Coronary artery (tissue), 2 donors: ENCODE data around the gene C15orf40.

ENCODE experiments used
- DNase-seq: peaks from one replicate; pipeline ENCODE4 v3.0.0-alpha.2; 2017; ENCODE audit warnings: low spot score
- H3K27ac ChIP-seq, 2 donors: fragments of 200-600 bp; sonication (generic); one replicate each; pipeline ENCODE4 v1.5.1; 2016 to 2019
- H3K4me3 ChIP-seq: fragments of 200-600 bp; sonication (generic); 2 replicates; pipeline ENCODE4 v1.5.1; 2016; ENCODE audit warnings: mild to moderate bottlenecking, moderate library complexity
- CTCF ChIP-seq: fragments of 200-600 bp; sonication (generic); IDR thresholded peaks from one replicate; pipeline ENCODE4 v1.5.1; 2019; ENCODE audit warnings: antibody characterized with exemption

C15orf40 gene

GRCh38 chr15:82968066-82968465, 43.4 kb downstream of the C15orf40 start:
- Histone ChIP-seq H3K4me3 (no peak overlapping the region), H3K27ac (no peak overlapping the region)
- TF ChIP-seq CTCF, result no peak
- DNase-seq, result no peak

GRCh38 chr15:82966671-82967071, 44.8 kb downstream of the C15orf40 start:
- no peak overlapping the region for H3K4me3 ChIP-seq
- no peak overlapping the region for H3K27ac ChIP-seq
- DNase-seq, result no peak
- no peak for TF ChIP-seq CTCF

DNA sequence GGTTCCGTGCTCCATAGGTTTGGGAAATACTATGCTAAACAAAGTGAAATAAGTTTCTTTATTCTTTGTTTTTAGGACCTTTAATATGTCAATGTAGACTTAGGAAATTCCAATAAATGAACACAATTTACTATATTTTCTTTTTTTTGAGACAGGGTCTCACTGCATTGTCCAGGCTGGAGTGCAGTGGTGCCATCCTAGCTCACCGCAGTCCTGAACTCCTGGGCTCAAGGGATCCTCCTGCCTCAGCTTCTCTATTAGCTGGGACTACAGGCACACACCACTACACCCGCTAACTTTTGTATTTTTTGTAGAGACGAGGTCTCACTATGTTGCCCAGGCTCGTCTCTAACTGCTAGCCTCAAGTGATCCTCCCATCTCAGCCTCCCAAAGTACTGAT, 46.5 kb downstream of the C15orf40 start:
- TF ChIP-seq CTCF, result no peak
- no peak overlapping the region for H3K27ac ChIP-seq
- H3K4me3 ChIP-seq, result no peak overlapping the region
- no peak for DNase-seq

- TF ChIP-seq CTCF, result no peak
- DNase-seq, result no peak
- Histone ChIP-seq H3K27ac (no peak overlapping the region), H3K4me3 (no peak overlapping the region)
Measured at GRCh38 chr15:82963471-82964341, 47.7 kb downstream of the C15orf40 start.

DNA sequence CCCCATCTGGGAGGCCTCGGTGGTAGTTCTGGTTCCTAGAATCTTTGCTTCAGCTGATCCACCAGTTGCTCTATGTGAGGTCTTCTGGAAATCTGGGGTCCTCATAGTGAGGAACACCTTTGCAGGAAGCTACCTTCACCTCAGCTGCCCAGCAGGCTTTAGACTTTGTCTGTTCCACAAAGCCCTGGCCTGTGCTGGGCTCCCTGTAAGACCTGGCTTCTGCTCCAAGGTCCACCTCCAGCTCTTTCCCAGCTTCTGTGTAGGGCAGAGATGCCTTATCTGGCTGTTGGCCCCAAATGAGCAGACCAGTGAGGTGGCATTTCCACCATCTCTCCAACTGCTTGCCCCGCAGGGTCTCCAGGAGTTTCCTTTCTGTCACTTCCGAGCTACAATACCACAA, 50.7 kb downstream of the C15orf40 start:
- no peak overlapping the region for H3K27ac ChIP-seq
- no peak for TF ChIP-seq CTCF
- H3K4me3 ChIP-seq, result no peak overlapping the region
- DNase-seq, result no peak

- no peak for DNase-seq
- H3K27ac ChIP-seq, result no peak overlapping the region
- no peak for TF ChIP-seq CTCF
- no peak overlapping the region for H3K4me3 ChIP-seq
Measured at GRCh38 chr15:82959423-82959822, 52.0 kb downstream of the C15orf40 start.

DNA sequence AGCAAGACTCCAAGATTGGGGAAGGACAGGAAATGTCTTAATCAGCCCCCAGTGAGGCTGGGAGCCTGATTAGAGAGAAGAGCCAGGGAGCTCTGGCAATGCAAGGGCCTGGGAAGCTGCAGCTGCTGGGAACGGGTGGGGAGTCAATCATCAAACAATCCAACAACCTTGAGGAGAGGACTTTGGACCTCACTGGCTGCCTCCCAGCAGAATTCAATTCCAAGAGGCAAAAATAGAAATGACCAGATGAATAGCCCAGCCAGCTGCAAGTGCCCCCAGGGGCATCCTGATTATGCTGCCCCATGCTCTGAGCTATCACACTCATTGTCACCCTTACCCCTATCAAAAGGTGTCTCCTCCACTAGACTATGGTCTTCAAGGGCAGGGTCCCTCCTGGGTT, 52.8 kb downstream of the C15orf40 start:
- no peak for TF ChIP-seq CTCF
- H3K4me3 ChIP-seq, result no peak overlapping the region
- no peak overlapping the region for H3K27ac ChIP-seq
- DNase-seq, result no peak
